Choroid plexus epithelial cell (primary cell): ENCODE results near the gene SERINC2.

ENCODE experiments used
- DNase-seq: peaks from one replicate; pipeline ENCODE4 v3.0.0-alpha.2; 2010; ENCODE audit warnings: low read depth
- H3K4me3 ChIP-seq: 2 replicates; pipeline ENCODE4 v1.5.1; 2011; ENCODE audit warnings: low read depth, mild to moderate bottlenecking, control low read depth, low read length, moderate library complexity
- CTCF ChIP-seq: conservative IDR thresholded peaks from 2 replicates; pipeline ENCODE4 v1.5.1; 2011; ENCODE audit warnings: low read depth, mild to moderate bottlenecking, control low read depth, inconsistent platforms, low read length, moderate library complexity

The SERINC2 gene

DNA sequence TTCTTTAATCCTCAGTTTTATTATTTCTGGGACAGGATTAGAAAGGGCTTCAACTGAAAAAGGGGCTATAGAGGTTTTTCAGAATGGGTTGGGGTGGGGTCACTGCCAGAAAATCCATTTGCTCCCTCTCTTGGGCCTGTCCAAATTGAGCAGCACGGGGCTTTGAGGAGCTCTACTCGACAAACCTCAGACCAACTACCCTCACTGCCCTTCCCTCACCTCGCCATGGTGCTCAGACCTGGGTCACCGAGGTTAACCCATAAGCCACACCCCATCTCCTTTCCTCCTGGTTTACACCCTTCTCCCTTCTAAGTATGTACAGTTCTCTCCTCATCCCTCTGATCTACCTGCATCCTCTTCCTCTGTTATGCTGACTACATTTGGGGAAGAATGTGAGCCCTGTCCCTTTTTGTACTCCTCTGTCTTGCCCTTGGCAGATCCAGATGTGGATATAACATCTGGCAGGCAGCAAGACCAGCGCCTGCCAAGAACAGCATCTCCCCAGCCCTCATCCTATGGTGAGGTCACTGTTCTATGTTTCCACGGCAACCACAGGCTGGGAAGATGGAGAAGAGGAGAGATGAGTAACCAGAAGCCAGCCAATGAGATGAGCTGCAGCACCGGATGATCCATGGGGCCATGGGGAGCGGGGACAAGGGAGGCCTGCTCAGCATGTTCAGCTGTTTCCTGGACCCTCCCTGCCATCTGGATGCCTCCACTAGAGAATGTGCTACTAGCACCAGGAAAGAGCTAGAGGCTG lies 36.5 kb upstream of the SERINC2 start:
- no peak for TF ChIP-seq CTCF
- DNase-seq: peak; percentile 94
- H3K4me3 ChIP-seq: no peak overlapping the region

- H3K4me3 ChIP-seq: no peak overlapping the region
- no peak for TF ChIP-seq CTCF
- no peak for DNase-seq
Measured at GRCh38 chr1:31377364-31377863, 35.6 kb upstream of the SERINC2 start.

DNA sequence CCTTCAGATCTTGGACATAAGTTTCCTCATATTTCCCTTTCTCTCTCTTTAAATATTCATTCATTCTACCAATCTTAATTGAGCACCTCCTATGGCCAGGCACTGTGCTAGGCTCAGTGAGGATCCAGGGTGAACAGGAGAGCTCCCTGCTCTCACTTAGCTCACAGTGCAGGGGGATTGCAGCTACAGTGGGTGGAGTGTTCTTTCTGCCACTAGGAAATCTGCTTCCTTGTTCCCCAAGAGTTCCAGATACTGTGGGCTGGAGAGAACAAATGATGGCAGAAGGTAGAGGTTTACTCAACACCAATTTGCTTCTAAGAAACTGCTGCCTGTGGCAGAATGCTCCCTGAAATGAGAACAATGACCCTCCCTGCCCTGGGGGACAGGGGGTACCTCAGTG lies 35.0 kb upstream of the SERINC2 start:
- H3K4me3 ChIP-seq: no peak overlapping the region
- TF ChIP-seq CTCF: no peak
- no peak for DNase-seq

DNA sequence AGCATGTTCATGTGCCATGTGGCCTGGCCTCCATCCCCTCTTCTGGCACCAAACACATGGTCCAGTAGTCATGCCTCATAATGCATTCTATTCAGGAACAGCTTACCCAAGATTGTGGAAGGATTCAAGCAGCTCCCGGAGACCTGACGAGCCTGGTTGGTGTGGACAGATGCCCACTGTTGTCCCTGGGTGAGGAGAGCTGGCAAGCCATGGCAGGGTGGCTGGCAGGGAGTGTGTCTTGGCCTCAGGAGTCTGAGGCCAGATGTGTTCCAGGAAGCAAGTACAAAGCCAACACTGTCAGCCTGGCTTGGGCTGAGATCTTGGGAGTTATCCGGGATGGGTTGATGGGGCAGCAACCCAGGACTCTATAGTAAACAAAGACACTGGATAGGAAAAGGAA lies 32.8 kb upstream of the SERINC2 start:
- no peak for DNase-seq
- no peak overlapping the region for H3K4me3 ChIP-seq
- no peak for TF ChIP-seq CTCF

DNA sequence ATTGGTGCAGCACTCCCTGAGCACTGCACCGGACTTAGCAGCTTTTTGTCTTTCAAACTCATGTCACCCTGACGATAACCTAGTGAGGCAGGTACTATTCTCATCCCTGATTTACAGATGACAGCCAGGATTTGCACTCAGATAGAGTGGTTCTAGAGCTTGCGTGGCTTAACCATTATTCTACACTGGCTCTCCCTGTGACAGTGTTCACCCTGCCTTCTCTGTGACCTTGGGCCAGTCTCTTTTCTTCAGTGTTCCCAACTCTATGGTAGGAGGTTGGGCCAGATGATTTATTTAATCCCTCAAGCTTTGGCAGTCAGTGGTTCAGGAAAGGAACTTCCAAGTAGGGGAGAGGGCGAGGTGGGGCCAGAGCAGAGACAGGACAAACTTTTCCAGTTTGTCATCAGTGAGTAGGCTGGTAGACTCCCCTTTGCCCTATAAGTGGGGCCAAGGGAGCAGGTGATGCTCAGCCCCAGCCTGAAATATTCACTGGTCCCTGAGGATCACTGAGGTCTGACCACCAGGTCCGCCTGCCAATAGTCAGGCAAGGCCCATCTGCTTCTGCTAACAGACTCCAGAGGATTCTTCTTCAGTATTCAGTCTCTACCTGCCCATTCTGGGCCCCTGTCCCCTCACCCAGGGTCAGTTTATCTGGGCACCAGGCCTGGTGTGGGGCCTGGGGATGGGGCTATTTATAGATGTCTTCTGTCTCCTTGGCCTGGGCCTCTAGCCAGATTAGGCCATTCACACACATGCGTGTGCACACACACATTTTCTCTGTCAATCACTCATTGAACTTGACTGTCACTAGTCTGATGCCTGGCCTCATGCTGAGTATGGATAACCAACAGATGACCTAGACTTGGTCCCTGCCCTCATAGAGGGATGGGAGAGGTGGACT lies 31.4 kb upstream of the SERINC2 start:
- H3K4me3 ChIP-seq: no peak overlapping the region
- no peak for DNase-seq
- no peak for TF ChIP-seq CTCF

DNA sequence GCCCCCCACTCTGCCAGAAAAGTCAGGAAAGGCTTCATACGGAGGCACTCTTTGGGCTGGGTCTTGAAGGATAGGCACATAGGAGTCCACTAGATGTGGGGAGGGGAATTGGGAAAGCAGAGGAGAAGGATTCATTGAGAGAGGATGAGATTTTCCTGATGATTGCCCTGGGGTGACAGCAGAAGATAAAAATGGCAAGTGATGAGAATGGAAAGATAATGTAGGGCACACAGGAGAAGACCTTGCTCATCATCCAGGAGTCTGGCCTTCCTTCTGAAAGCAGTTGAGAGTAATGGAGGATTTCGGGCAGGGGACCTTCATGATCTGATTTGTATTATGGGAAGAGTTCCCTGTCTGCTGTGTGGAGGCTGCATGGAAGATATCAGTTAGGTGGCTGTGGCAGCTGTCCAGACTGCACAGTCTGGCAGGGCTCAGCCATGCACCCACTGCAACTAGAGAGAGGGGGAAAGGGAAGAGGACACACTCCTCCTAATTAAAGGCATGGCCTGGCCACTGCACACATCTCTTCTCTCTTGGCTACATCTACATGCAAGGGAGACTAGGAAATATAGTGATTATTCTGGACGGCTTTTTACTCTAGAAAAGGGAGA lies 30.5 kb upstream of the SERINC2 start:
- no peak for TF ChIP-seq CTCF
- DNase-seq: no peak
- H3K4me3 ChIP-seq: no peak overlapping the region
